Measurements from ENCODE around the gene PSMD1. TPM values are rescaled to one million over a fixed set of nuclear protein-coding genes. Genes with fewer than 3 reads are reported as not detected.
A peak's percentile ranks its signal among the peaks of the same experiment; 100 is the strongest.

Gene PSMD1
- total and polyA plus RNA-seq, 11 donors: 33.2 to 124 (median 86.1) TPM

GRCh38 chr2:231182513-231182899 is 125.8 kb downstream of the PSMD1 start:
- no peak for ATAC-seq
- Histone ChIP-seq H3K4me3 (no peak overlapping the region), H3K36me3 (no peaks in the 10 kb centered on the region), H3K4me1 (peaks cover 5 to 69% (median 36%) of the 10 kb centered on the region in 12 donors), H3K27ac (peak overlapping the region in 11 of 12 donors; percentile 9 to 77 (median 55)), H3K9me3 (no peaks in the 10 kb centered on the region), H3K27me3 (no peaks in the 10 kb centered on the region)
- intact Hi-C loops (cut with DNase I): loop anchor here in 1 of 10 donors (2.0 kb wide), 1 partner anchor 58 kb away; the partner anchor contains the start of gene HTR2B
- no peak for DNase-seq
- TF ChIP-seq POLR2A (IDR thresholded peaks at IDR 0.05): no peak
- TF ChIP-seq, protein P1, sequence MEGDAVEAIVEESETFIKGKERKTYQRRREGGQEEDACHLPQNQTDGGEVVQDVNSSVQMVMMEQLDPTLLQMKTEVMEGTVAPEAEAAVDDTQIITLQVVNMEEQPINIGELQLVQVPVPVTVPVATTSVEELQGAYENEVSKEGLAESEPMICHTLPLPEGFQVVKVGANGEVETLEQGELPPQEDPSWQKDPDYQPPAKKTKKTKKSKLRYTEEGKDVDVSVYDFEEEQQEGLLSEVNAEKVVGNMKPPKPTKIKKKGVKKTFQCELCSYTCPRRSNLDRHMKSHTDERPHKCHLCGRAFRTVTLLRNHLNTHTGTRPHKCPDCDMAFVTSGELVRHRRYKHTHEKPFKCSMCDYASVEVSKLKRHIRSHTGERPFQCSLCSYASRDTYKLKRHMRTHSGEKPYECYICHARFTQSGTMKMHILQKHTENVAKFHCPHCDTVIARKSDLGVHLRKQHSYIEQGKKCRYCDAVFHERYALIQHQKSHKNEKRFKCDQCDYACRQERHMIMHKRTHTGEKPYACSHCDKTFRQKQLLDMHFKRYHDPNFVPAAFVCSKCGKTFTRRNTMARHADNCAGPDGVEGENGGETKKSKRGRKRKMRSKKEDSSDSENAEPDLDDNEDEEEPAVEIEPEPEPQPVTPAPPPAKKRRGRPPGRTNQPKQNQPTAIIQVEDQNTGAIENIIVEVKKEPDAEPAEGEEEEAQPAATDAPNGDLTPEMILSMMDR (IDR thresholded peaks at IDR 0.05): no peak
- WGBS, 4 donors: 77 to 83% (median 82%) methylated on average over 8 of the region's 8 CpGs

GRCh38 chr2:231183851-231184250 is 127.2 kb downstream of the PSMD1 start:
- Histone ChIP-seq H3K36me3 (no peaks in the 10 kb centered on the region), H3K4me3 (no peak overlapping the region), H3K27me3 (no peaks in the 10 kb centered on the region), H3K27ac (peak overlapping the region in 1 of 12 donors; percentile 9), H3K4me1 (peaks cover 5 to 73% (median 36%) of the 10 kb centered on the region in 12 donors), H3K9me3 (no peaks in the 10 kb centered on the region)
- WGBS, 4 donors: 90 to 94% (median 92%) methylated on average over 7 to 8 of the region's 8 CpGs
- intact Hi-C loops (cut with DNase I): loop anchor here in 1 of 10 donors (2.0 kb wide), 1 partner anchor 59 kb away; the partner anchor contains the start of gene HTR2B
- TF ChIP-seq POLR2A (IDR thresholded peaks at IDR 0.05): no peak
- TF ChIP-seq, protein P1 (IDR thresholded peaks at IDR 0.05): no peak
- DNase-seq (no peak), ATAC-seq (no peak)

- intact Hi-C loops (cut with DNase I): no loop called here
- ATAC-seq (no peak), DNase-seq (no peak)
- no peak overlapping the region for H3K4me3 ChIP-seq
- H3K4me1 ChIP-seq: peaks cover 5 to 73% (median 36%) of the 10 kb centered on the region in 12 donors
- H3K27me3 ChIP-seq: no peaks in the 10 kb centered on the region
- WGBS, 4 donors: 94 to 100% (median 96%) methylated on average over 4 of the region's 4 CpGs
- H3K36me3 ChIP-seq: no peaks in the 10 kb centered on the region
- TF ChIP-seq, protein P1 (IDR thresholded peaks at IDR 0.05): no peak
- no peak for TF ChIP-seq POLR2A (IDR thresholded peaks at IDR 0.05)
- H3K9me3 ChIP-seq: no peaks in the 10 kb centered on the region
- peak overlapping the region in 2 of 12 donors; percentile 9 to 95 for H3K27ac ChIP-seq
Observed at GRCh38 chr2:231184319-231184718, 127.7 kb downstream of the PSMD1 start.

GRCh38 chr2:231185050-231185725 is 128.5 kb downstream of the PSMD1 start:
- TF ChIP-seq, protein P1 (IDR thresholded peaks at IDR 0.05): no peak
- no peak for TF ChIP-seq POLR2A (IDR thresholded peaks at IDR 0.05)
- intact Hi-C loops (cut with DNase I): no loop called here
- no peak for DNase-seq
- H3K27me3 ChIP-seq: peaks cover 0 to 2% (median 0%) of the 10 kb centered on the region in 9 donors
- H3K4me3 ChIP-seq: no peak overlapping the region
- peak overlapping the region; percentile 24 to 95 (median 54) for H3K27ac ChIP-seq
- 55 to 72% (median 65%) methylated on average over 9 to 11 of the region's 11 CpGs for WGBS, 4 donors
- H3K9me3 ChIP-seq: no peaks in the 10 kb centered on the region
- no peaks in the 10 kb centered on the region for H3K36me3 ChIP-seq
- H3K4me1 ChIP-seq: peaks cover 6 to 69% (median 32%) of the 10 kb centered on the region in 12 donors
- ATAC-seq: peak in 2 of 4 donors; percentile 22 to 47
